Bronchial epithelial cell (primary cell): ENCODE results near the gene ABCC4. TPM values are rescaled to one million over a fixed set of nuclear protein-coding genes. Genes with fewer than 3 reads are reported as not detected.
"Not testable (repeated sequence)": the region's sequence is repeated elsewhere in the genome, so short reads cannot be mapped to it uniquely, and the experiment has no call there.

ENCODE experiments used
- DNase-seq: peaks from one replicate; pipeline ENCODE4 v3.0.0-alpha.2; 2010; ENCODE audit warnings: low read depth
- FAIRE-seq: peaks from 2 replicates; lab custom pipeline; 2011; peaks lifted over from hg19 to GRCh38; lab: Jason Lieb, UNC
- H3K27me3 ChIP-seq: 2 replicates; pipeline ENCODE4 v1.5.1; 2011; ENCODE audit warnings: low read length; ENCODE audit not compliant: control insufficient read depth, insufficient read depth
- H3K36me3 ChIP-seq: 2 replicates; pipeline ENCODE4 v1.5.1; 2011; ENCODE audit warnings: low read length; ENCODE audit not compliant: control insufficient read depth, insufficient read depth
- H3K4me3 ChIP-seq: 2 replicates; pipeline ENCODE4 v1.5.1; 2011; ENCODE audit warnings: mild to moderate bottlenecking, low read depth, low read length, control low read depth
- total RNA-seq: library from RNA; depleted of rRNA; stranded (reverse); fragments of >200 nt; gene quantifications from 2 replicates; pipeline ENCODE4 v1.2.1, GENCODE V29; 2014
- TF ChIP-seq, protein P1 (sequence below): IDR thresholded peaks from 2 replicates; pipeline ENCODE4 v1.5.1; 2011; ENCODE audit warnings: mild to moderate bottlenecking, moderate library complexity, low read length, control low read depth, inconsistent platforms; ENCODE audit not compliant: insufficient read depth, severe bottlenecking

Gene ABCC4
- total RNA-seq, 1 donor from 2014 or later: 6.8 TPM

- Histone ChIP-seq H3K36me3 (no peaks in the 10 kb centered on the region), H3K27me3 (no peaks in the 10 kb centered on the region), H3K4me3 (no peak overlapping the region)
- DNase-seq (peak; percentile 25), FAIRE-seq (no peak)
- TF ChIP-seq, protein P1, sequence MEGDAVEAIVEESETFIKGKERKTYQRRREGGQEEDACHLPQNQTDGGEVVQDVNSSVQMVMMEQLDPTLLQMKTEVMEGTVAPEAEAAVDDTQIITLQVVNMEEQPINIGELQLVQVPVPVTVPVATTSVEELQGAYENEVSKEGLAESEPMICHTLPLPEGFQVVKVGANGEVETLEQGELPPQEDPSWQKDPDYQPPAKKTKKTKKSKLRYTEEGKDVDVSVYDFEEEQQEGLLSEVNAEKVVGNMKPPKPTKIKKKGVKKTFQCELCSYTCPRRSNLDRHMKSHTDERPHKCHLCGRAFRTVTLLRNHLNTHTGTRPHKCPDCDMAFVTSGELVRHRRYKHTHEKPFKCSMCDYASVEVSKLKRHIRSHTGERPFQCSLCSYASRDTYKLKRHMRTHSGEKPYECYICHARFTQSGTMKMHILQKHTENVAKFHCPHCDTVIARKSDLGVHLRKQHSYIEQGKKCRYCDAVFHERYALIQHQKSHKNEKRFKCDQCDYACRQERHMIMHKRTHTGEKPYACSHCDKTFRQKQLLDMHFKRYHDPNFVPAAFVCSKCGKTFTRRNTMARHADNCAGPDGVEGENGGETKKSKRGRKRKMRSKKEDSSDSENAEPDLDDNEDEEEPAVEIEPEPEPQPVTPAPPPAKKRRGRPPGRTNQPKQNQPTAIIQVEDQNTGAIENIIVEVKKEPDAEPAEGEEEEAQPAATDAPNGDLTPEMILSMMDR: peak; percentile 73
These were observed 4.8 kb downstream of the ABCC4 start for GRCh38 chr13:95296326-95296925.

DNA sequence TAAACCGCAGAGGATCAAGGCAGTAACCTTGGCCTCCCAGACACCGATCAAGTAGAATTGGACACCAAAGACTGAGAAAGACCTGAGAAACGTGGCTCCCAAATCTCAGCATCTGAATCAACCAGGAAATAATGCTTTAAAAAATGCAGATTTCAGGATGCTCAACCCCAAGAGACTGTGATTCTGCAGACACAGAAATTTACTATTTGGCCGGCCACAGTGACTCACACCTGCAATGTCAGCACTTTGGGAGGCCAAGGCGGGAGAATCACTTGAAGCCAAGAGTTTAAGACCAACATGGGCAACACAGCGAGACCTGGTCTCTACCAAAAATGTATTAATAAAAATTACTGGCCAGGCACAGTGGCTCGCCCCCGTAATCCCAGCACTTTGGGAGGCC, 6.2 kb downstream of the ABCC4 start:
- DNase-seq (no peak), FAIRE-seq (no peak)
- no peaks in the 10 kb centered on the region for H3K36me3 ChIP-seq
- H3K4me3 ChIP-seq: no peak overlapping the region
- no peaks in the 10 kb centered on the region for H3K27me3 ChIP-seq
- TF ChIP-seq, protein P1: no peak

GRCh38 chr13:95292622-95293021, 8.6 kb downstream of the ABCC4 start:
- FAIRE-seq: no peak
- TF ChIP-seq, protein P1: no peak

GRCh38 chr13:95289901-95290300, 11.3 kb downstream of the ABCC4 start:
- not testable (repeated sequence) for H3K27me3 ChIP-seq, DNase-seq, FAIRE-seq, H3K4me3 ChIP-seq, H3K36me3 ChIP-seq

More at GRCh38 chr13:95292622-95293021, 8.6 kb downstream of the ABCC4 start:
- H3K27me3 ChIP-seq: no peaks in the 10 kb centered on the region
- no peak for DNase-seq
- H3K36me3 ChIP-seq: no peaks in the 10 kb centered on the region
- no peak overlapping the region for H3K4me3 ChIP-seq

DNA sequence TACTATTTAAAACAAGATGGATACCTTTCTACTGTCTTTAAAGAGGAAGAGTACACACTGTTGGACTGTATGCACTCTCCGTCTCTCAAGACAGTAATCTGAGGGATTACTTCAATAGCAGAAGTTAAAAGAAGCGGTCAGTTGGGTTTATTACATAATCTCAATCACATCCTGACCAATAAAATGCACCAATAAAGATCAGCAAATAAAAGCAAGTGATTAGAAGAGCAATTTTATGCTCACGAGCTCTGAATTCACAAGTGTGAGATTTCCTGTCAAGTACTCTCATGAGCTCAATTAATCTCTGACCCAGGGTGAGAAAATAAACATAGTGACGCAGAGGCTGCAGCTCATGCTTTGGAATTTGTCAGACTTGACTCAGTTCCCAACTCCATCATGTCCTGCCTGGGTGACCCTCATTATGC, 12.2 kb downstream of the ABCC4 start:
- Histone ChIP-seq H3K4me3 (no peak overlapping the region), H3K27me3 (no peaks in the 10 kb centered on the region), H3K36me3 (no peaks in the 10 kb centered on the region)
- FAIRE-seq (no peak), DNase-seq (peak; percentile 81)
- TF ChIP-seq, protein P1: no peak

- Histone ChIP-seq H3K36me3 (no peaks in the 10 kb centered on the region), H3K27me3 (no peaks in the 10 kb centered on the region), H3K4me3 (no peak overlapping the region)
- TF ChIP-seq, protein P1: no peak
- DNase-seq (no peak), FAIRE-seq (no peak)
These were observed 16.8 kb downstream of the ABCC4 start for GRCh38 chr13:95284436-95284835.
